HG03175 (cell line): ENCODE measurements around the gene ZNF385D.

Source experiments
- ATAC-seq: cut with Tn5 transposase; IDR thresholded peaks from one replicate; pipeline ENCODE4 v1.9.1; 2021; ENCODE audit warnings: mild to moderate bottlenecking, moderate library complexity; ENCODE audit not compliant: unreplicated experiment

Gene ZNF385D

GRCh38 chr3:21462141-21462540 is 288.9 kb downstream of the ZNF385D start:
- ATAC-seq, result no peak

- ATAC-seq, result no peak
Measured at GRCh38 chr3:21457084-21457483, 293.9 kb downstream of the ZNF385D start.

DNA sequence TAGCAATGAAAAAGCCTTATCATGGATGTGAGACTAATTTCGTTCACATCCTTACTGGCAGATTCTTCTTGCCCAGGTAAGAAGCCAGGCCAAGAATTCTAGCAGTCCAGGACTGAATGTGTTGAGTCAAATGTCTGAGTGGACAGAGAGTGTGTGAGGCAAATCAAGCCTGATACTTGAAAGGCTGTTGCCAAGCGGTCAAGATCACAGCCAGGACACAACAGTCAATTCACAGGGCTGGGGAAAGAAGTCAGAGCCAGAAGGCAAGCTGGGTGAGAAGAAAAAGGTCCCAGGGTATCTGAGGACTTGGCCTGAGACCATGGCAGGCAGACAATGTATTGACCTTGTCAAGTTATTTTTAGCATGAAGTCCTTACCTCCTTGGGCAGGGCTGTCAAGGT is 301.3 kb downstream of the ZNF385D start:
- ATAC-seq, result no peak

- ATAC-seq, result no peak
Measured at GRCh38 chr3:21447476-21448151, 303.4 kb downstream of the ZNF385D start.

GRCh38 chr3:21446945-21447475 is 304.0 kb downstream of the ZNF385D start:
- ATAC-seq, result no peak

DNA sequence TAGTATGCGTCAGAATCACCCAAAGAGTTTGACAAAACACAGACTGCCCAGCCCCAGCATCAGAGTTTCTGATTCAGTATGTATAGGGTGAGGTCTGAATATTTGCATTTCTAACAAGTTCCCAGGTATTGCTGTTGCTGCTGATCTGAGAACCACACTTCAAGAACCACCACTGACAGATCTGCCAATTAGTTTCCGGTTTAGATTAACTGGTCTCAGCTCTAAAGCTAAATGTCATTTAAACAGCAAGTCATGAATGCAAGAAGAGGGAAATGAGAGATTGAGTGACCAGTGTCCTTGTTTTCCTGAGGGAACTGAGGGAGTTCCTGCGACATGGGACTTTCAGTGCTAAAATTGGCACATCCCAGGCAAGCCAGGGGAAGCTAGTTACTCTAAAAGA is 305.0 kb downstream of the ZNF385D start:
- ATAC-seq, result peak; percentile 46

- no peak for ATAC-seq
Measured at GRCh38 chr3:21441821-21442220, 309.2 kb downstream of the ZNF385D start.

DNA sequence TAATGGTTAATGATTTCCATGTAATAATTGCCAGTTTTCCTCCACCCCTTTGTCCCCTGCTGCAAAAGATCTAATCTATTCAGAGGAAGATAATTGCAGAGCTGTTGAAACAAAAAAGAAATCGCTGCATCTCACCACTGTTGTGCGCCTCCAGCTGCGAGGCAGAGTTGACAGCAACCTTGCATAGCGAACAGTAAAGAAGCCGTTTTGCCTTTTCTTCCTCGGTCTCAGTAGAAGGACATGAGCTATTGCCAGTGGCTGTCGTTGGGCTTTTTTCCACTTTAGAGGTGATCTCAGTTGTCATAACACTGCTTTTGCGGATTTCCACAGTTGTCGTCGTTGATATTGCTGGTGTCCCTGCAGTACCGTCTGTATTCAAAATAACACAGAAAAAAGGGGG is 314.2 kb downstream of the ZNF385D start:
- ATAC-seq, result no peak

DNA sequence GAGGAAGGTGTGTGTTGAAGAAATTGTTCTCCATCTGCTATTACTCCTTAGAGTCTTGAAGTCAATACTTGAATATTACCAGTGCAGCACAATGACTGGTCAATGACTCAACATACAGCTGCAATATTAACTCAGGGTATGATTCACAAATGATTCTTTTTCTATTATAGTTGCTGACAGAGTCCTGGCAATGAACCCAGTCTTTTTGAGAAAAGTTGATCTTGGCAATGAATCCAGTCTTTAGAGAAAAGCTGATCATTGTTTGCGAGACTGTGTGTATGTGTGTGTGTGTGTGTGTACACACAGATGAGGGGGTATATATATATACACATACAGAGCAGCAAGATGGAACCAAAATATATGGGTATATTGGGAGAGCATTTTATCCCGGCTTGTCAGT is 315.1 kb downstream of the ZNF385D start:
- no peak for ATAC-seq

DNA sequence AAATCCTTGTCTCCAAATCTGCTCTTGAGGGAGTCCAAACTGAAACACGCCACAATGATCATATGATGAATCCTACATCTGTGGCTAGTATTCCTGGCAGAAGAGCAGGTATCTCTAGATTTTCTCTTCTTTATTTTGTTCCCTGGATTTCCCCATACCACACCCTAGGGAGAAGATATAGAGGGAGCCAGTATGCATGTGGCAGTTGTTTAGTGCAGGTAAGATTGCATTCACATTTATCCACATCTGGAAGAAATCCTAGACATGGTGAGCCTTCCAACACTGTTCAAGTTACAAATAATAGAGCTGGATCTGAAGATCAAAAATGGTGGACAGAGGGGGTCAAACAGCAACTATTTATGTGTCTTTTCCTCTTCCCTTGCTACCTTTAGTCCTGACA is 316.7 kb downstream of the ZNF385D start:
- no peak for ATAC-seq

DNA sequence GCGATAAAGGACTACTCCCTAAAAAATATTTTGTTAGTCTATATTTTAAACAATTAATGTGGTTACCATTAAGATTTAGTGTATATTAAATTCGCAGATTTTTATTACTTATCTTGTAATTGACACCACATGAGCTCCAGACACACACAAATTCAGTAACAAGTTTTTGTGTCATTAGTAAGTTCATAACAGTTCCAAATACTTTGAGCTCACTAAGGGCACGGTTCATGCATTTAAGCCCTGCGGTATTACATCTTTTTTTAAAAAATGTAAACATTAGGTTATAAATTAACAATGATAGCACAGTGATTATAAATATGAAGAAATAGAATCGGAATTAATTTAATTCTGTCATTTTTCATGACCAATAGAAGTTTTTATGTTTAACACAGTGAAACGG is 317.3 kb downstream of the ZNF385D start:
- no peak for ATAC-seq

DNA sequence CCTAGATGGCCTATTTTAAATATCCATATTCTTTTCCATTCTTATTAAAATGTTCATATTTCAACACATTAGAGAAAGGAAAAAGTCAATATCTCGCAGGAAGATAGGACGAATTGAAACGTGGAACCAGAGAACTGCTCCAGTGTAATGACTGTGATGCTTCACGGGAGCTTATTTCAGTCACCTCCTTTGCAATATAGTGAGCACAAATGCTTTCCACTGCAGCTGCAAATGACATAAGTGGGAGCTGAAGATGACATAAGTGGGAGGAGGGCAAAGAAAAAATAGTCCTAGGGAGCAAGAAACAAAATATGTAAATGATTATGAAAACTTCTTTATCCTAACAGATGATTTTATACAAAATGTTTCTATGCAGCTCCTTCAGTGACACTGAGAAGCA is 324.1 kb downstream of the ZNF385D start:
- no peak for ATAC-seq

DNA sequence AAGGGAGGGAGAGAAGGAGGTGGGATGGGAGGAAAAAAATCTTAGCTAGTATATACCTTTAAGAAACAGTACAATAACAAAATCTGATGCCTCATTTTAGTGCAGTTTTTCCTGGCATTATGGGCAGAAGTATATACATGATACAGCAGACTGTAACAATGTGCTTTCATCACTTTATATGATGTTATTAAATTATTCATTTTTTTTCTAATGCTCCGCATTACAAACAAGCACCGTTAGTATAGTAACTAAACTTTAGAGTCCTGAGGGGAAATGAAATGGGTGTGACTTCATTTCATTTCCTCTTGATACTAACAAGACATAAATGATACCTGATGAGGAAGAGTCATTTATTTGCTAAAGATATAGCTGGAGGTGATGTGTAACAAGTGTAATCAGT is 325.3 kb downstream of the ZNF385D start:
- no peak for ATAC-seq

DNA sequence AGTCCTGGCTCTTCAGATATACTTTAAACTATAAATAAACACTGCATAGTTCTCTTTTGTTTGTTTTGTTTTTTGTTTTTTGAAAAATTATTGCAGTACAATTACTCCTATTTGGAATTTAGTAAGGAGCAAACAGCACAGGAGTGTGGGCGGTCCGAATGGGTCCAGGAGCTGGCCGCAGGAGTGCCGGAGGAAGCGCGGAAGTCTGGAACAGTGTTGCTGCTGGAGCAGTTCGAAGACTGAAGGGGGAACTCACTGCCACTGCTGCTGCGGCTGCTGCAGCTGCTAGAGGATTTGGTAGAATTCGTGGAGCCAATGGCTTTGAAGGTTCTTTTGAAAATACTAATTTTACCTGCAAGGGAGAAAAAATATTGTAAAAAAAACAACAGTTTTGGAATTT is 329.9 kb downstream of the ZNF385D start:
- no peak for ATAC-seq

- ATAC-seq, result no peak
Measured at GRCh38 chr3:21417991-21418390, 333.0 kb downstream of the ZNF385D start.

GRCh38 chr3:21414506-21414905 is 336.5 kb downstream of the ZNF385D start:
- ATAC-seq, result no peak

- no peak for ATAC-seq
Measured at GRCh38 chr3:21411058-21411457, 340.0 kb downstream of the ZNF385D start.

DNA sequence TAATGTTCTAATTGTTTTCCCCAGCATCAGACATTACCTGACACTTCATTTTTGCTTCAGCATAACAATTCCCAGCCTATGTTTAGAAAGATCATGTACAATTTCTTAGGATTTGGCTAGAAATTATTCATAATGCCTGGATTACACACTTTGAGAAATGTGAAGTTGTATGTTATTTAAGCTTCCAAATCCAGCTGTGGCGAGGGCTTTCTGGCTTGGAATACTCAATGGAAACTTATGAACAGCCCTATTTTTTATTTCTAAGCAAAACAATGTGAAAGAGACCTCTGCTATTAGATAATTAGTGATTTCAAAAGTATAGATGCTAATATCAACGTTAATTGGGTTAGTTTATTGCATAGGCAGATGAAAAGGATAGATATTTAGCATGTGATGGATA is 341.6 kb downstream of the ZNF385D start:
- ATAC-seq, result no peak

DNA sequence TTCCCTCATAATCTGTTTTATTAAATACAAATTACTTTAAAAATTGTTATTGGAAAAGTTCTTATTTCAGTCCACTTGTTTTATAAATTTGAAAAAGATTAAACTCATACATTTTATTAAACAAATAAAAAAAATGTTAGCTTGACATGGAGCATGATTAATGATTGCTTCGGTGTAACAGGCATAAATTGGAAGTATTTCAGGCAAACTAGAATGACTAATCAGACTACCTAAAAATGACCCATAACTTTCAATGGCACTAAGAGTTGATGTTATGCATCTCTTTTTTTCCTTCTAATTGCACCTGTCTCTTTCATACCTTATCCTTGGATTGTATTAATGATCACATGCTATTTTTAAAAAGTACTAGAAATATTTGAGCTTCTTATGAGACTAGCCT is 343.3 kb downstream of the ZNF385D start:
- no peak for ATAC-seq

DNA sequence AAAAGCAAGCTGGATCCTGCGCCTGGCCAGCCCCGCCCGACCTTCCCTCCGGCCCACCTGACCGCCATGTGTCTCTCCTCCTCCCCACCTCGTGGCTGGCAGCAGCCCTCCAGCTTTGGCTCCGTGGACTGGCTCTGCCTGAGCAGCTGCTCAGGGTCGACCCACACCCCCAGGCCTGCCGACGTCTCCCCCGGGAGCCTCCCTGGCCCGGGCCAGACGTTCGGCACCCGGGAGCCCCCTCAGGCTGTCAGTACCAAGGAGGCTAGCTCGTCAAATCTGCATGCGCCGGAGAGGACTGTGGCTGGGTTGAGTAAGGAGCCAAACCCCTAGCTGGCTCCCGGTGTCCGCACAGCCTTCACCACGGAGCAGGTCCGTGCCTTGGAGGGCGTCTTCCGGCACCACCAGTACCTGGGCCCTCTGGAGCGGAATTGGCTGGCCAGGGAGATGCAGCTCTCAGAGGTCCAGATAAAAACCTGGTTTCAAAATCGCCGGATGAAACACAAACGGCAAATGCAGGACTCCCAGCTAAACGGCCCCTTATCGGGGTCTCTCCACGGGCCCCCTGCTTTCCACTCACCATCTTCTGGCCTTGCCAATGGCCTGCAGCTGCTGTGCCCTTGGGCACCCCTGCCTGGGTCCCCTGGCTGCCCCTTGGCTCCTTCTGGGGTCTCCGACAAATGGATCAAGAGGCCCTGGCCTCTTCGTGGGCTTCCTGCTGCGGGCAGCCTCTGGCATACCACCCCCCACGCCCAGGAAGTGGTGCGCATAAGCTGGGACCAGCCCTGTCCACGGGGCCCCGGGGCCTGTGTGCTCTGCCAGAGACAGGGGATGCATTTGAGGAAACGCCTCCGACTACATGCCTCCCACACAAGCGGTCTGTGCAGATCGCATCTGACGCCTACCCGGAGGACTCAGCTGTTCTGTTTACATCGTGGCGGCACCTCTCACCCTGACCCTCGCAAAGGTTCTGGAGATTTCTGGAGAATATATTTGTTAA is 345.0 kb downstream of the ZNF385D start:
- ATAC-seq, result no peak

GRCh38 chr3:21398461-21398860 is 352.5 kb downstream of the ZNF385D start:
- ATAC-seq, result no peak
